HL-60 (cell line): ENCODE data around the gene ZNF470.

Source experiments
- GABPA ChIP-seq: IDR thresholded peaks from 2 replicates; pipeline ENCODE4 v1.6.1; 2012; ENCODE audit warnings: low read depth
- POLR2AphosphoS5 ChIP-seq: IDR thresholded peaks from 2 replicates; pipeline ENCODE4 v1.6.1; 2012; ENCODE audit warnings: low read depth
- TF ChIP-seq, protein P1 (sequence below): IDR thresholded peaks from one replicate; pipeline ENCODE4 v1.5.1; 2011; ENCODE audit warnings: low read length, control low read depth, inconsistent platforms; ENCODE audit not compliant: insufficient read depth

DNA sequence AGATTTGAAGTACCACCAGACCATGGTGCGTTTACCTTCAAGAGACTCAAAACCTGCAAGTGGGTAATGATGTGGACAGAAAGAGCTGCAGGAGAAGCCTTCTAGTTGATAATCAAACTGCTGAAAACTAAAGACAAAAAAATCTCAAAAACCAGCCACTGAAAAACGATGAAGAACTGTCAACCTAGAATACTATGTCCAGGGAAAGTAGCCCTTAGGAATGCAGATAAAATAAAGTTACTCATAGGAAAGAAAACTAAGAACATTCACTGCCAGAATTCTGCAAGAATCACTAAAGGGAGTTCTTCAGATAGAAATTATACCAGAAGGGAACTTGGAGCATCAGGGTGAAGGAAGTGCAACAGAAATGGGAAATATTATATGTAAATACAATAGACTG is 5.3 kb downstream of the ZNF470 start:
- TF ChIP-seq GABPA (no peak), POLR2AphosphoS5 (no peak)
- TF ChIP-seq, protein P1, sequence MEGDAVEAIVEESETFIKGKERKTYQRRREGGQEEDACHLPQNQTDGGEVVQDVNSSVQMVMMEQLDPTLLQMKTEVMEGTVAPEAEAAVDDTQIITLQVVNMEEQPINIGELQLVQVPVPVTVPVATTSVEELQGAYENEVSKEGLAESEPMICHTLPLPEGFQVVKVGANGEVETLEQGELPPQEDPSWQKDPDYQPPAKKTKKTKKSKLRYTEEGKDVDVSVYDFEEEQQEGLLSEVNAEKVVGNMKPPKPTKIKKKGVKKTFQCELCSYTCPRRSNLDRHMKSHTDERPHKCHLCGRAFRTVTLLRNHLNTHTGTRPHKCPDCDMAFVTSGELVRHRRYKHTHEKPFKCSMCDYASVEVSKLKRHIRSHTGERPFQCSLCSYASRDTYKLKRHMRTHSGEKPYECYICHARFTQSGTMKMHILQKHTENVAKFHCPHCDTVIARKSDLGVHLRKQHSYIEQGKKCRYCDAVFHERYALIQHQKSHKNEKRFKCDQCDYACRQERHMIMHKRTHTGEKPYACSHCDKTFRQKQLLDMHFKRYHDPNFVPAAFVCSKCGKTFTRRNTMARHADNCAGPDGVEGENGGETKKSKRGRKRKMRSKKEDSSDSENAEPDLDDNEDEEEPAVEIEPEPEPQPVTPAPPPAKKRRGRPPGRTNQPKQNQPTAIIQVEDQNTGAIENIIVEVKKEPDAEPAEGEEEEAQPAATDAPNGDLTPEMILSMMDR, result no peak
